Tibial nerve (tissue), 3 donors: ENCODE measurements around the gene ZCCHC7.

Source experiments
- POLR2A ChIP-seq, 2 donors: fragments of 450-650 bp; IDR thresholded peaks; one replicate each; pipeline ENCODE4 v1.6.1; 2017; ENCODE audit warnings: antibody characterized with exemption in 2 of 2, mild to moderate bottlenecking in 2 of 2, moderate library complexity in 2 of 2
- TF ChIP-seq, protein P1 (sequence below), 5 experiments: fragments of 200-600 bp in 3 of 5; fragments of 450-650 bp in 2 of 5; sonication (generic) in 3 of 5; IDR thresholded peaks; one replicate each; pipeline ENCODE4 v1.5.1; 2016 to 2019; ENCODE audit warnings: antibody characterized with exemption in 5 of 5, mild to moderate bottlenecking in 3 of 5, moderate library complexity in 2 of 5

DNA sequence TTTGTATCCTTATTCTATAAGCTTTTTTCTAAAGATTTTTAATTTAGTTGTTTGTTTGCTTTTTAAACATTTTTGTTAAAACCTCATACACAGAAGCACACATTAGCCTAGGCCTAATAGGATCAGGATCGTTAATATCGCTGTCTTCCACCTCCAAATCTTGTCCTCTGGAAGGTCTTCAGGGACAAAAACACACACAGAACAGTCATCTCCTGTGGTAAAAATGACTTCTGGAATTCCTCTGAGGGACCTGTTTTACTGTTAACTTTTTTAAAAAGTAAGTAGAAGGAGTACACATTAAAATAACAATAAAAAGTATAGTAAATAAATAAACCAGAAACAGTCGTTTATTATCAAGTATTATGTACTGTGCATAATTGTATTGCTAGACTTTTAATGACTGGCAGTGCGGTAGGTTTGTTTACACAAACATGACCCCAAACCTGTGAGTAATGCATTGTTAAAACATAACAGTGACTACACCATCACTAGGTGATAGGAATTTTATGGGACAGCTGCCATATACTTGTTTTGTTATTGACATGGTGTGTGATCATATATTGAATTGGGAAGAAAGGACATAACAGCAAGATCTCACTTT, 109.6 kb downstream of the ZCCHC7 start:
- TF ChIP-seq, protein P1, sequence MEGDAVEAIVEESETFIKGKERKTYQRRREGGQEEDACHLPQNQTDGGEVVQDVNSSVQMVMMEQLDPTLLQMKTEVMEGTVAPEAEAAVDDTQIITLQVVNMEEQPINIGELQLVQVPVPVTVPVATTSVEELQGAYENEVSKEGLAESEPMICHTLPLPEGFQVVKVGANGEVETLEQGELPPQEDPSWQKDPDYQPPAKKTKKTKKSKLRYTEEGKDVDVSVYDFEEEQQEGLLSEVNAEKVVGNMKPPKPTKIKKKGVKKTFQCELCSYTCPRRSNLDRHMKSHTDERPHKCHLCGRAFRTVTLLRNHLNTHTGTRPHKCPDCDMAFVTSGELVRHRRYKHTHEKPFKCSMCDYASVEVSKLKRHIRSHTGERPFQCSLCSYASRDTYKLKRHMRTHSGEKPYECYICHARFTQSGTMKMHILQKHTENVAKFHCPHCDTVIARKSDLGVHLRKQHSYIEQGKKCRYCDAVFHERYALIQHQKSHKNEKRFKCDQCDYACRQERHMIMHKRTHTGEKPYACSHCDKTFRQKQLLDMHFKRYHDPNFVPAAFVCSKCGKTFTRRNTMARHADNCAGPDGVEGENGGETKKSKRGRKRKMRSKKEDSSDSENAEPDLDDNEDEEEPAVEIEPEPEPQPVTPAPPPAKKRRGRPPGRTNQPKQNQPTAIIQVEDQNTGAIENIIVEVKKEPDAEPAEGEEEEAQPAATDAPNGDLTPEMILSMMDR (IDR thresholded peaks at IDR 0.05), result no peak
- TF ChIP-seq POLR2A (IDR thresholded peaks at IDR 0.05), result no peak
